ENCODE results near the gene CPNE9. TPM values are rescaled to one million over a fixed set of nuclear protein-coding genes. Genes with fewer than 3 reads are reported as not detected.

CPNE9 gene
- polyA plus RNA-seq, 1 of the 3 experiments (the other 2 are of a cell fraction): 0.03 TPM

DNA sequence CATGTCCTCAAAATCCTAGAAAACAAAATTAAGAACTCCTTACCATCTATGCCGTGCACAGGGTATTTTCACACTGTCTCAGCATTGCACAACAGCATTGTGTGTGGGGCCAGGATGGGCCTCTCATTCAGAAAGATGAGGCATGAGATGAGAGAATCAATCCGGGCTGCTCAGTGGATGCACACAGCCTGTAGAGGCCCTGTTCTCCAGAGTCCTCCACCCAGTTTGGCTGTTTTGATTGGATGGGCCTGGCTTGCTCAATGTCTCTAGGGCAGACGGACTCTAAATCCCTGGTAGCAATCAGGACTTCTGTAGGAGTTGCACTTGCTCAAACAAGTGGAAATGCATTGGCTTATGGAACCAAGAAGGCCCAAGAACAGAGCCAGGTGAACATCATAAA is 20.2 kb upstream of the CPNE9 start:
- ChIA-PET CTCF (no interaction called here), POLR2A (no interaction called here)
- H3K4me2 ChIP-seq: no peak overlapping the region
- H3K9ac ChIP-seq: no peak overlapping the region
- no peak overlapping the region for H2AFZ ChIP-seq (ENCODE audit: low read depth)
- DNase-seq: no peak
- 100% methylated on average over 2 of the region's 3 CpGs for WGBS (ENCODE audit: low lambda C conversion rate)
- H3F3A ChIP-seq (replicated peaks; ENCODE audit: insufficient read depth): no peaks in the 10 kb centered on the region
- H4K20me1 ChIP-seq (ENCODE audit: insufficient read depth): no peaks in the 10 kb centered on the region
- H3K9me2 ChIP-seq: no peaks in the 10 kb centered on the region
- H3K4me1 ChIP-seq (ENCODE audit: control insufficient read depth in 1 of 2, insufficient read depth in 2 of 2, low read depth in 1 of 2, low read length in 1 of 2): no peaks in the 10 kb centered on the region
- no peak overlapping the region for H3K27ac ChIP-seq (ENCODE audit: low read depth in 2 of 2, low read length in 1 of 2)
- TF ChIP-seq, protein P1, sequence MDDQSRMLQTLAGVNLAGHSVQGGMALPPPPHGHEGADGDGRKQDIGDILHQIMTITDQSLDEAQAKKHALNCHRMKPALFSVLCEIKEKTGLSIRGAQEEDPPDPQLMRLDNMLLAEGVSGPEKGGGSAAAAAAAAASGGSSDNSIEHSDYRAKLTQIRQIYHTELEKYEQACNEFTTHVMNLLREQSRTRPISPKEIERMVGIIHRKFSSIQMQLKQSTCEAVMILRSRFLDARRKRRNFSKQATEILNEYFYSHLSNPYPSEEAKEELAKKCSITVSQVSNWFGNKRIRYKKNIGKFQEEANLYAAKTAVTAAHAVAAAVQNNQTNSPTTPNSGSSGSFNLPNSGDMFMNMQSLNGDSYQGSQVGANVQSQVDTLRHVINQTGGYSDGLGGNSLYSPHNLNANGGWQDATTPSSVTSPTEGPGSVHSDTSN (IDR thresholded peaks at IDR 0.05): no peak
- TF ChIP-seq EP300 (IDR thresholded peaks at IDR 0.05; ENCODE audit: borderline replicate concordance in 1 of 2, low read depth in 1 of 2, low read length in 1 of 2) (no peak), FOXM1 (IDR thresholded peaks at IDR 0.05; ENCODE audit: low read depth) (no peak), JUND (IDR thresholded peaks at IDR 0.05) (no peak), TCF12 (IDR thresholded peaks at IDR 0.05) (no peak), POLR2AphosphoS5 (IDR thresholded peaks at IDR 0.05; ENCODE audit: low read depth, low read length) (no peak), SMC3 (IDR thresholded peaks at IDR 0.05; ENCODE audit: low read depth, low read length) (no peak), GATA2 (CRISPR knock-in tag; IDR thresholded peaks at IDR 0.05) (no peak), RFX5 (IDR thresholded peaks at IDR 0.05; ENCODE audit: low read length) (no peak), YY1 (IDR thresholded peaks at IDR 0.05; ENCODE audit: low read depth) (no peak)
- TF ChIP-seq, protein P2, sequence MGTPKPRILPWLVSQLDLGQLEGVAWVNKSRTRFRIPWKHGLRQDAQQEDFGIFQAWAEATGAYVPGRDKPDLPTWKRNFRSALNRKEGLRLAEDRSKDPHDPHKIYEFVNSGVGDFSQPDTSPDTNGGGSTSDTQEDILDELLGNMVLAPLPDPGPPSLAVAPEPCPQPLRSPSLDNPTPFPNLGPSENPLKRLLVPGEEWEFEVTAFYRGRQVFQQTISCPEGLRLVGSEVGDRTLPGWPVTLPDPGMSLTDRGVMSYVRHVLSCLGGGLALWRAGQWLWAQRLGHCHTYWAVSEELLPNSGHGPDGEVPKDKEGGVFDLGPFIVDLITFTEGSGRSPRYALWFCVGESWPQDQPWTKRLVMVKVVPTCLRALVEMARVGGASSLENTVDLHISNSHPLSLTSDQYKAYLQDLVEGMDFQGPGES (IDR thresholded peaks at IDR 0.05; ENCODE audit: low read depth, low read length): no peak
- TF ChIP-seq, protein P3, sequence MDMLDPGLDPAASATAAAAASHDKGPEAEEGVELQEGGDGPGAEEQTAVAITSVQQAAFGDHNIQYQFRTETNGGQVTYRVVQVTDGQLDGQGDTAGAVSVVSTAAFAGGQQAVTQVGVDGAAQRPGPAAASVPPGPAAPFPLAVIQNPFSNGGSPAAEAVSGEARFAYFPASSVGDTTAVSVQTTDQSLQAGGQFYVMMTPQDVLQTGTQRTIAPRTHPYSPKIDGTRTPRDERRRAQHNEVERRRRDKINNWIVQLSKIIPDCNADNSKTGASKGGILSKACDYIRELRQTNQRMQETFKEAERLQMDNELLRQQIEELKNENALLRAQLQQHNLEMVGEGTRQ (IDR thresholded peaks at IDR 0.05; ENCODE audit: borderline replicate concordance, low read depth, low read length): no peak
- TF ChIP-seq, protein P4, sequence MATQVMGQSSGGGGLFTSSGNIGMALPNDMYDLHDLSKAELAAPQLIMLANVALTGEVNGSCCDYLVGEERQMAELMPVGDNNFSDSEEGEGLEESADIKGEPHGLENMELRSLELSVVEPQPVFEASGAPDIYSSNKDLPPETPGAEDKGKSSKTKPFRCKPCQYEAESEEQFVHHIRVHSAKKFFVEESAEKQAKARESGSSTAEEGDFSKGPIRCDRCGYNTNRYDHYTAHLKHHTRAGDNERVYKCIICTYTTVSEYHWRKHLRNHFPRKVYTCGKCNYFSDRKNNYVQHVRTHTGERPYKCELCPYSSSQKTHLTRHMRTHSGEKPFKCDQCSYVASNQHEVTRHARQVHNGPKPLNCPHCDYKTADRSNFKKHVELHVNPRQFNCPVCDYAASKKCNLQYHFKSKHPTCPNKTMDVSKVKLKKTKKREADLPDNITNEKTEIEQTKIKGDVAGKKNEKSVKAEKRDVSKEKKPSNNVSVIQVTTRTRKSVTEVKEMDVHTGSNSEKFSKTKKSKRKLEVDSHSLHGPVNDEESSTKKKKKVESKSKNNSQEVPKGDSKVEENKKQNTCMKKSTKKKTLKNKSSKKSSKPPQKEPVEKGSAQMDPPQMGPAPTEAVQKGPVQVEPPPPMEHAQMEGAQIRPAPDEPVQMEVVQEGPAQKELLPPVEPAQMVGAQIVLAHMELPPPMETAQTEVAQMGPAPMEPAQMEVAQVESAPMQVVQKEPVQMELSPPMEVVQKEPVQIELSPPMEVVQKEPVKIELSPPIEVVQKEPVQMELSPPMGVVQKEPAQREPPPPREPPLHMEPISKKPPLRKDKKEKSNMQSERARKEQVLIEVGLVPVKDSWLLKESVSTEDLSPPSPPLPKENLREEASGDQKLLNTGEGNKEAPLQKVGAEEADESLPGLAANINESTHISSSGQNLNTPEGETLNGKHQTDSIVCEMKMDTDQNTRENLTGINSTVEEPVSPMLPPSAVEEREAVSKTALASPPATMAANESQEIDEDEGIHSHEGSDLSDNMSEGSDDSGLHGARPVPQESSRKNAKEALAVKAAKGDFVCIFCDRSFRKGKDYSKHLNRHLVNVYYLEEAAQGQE (IDR thresholded peaks at IDR 0.05; ENCODE audit: low read depth, low read length): no peak
- TF ChIP-seq, protein P5, sequence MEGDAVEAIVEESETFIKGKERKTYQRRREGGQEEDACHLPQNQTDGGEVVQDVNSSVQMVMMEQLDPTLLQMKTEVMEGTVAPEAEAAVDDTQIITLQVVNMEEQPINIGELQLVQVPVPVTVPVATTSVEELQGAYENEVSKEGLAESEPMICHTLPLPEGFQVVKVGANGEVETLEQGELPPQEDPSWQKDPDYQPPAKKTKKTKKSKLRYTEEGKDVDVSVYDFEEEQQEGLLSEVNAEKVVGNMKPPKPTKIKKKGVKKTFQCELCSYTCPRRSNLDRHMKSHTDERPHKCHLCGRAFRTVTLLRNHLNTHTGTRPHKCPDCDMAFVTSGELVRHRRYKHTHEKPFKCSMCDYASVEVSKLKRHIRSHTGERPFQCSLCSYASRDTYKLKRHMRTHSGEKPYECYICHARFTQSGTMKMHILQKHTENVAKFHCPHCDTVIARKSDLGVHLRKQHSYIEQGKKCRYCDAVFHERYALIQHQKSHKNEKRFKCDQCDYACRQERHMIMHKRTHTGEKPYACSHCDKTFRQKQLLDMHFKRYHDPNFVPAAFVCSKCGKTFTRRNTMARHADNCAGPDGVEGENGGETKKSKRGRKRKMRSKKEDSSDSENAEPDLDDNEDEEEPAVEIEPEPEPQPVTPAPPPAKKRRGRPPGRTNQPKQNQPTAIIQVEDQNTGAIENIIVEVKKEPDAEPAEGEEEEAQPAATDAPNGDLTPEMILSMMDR (IDR thresholded peaks at IDR 0.05): no peak
- TF ChIP-seq, protein P6, sequence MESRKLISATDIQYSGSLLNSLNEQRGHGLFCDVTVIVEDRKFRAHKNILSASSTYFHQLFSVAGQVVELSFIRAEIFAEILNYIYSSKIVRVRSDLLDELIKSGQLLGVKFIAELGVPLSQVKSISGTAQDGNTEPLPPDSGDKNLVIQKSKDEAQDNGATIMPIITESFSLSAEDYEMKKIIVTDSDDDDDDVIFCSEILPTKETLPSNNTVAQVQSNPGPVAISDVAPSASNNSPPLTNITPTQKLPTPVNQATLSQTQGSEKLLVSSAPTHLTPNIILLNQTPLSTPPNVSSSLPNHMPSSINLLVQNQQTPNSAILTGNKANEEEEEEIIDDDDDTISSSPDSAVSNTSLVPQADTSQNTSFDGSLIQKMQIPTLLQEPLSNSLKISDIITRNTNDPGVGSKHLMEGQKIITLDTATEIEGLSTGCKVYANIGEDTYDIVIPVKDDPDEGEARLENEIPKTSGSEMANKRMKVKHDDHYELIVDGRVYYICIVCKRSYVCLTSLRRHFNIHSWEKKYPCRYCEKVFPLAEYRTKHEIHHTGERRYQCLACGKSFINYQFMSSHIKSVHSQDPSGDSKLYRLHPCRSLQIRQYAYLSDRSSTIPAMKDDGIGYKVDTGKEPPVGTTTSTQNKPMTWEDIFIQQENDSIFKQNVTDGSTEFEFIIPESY (IDR thresholded peaks at IDR 0.05; ENCODE audit: borderline replicate concordance, low read depth): no peak
- TF ChIP-seq, protein P7, sequence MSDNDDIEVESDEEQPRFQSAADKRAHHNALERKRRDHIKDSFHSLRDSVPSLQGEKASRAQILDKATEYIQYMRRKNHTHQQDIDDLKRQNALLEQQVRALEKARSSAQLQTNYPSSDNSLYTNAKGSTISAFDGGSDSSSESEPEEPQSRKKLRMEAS (IDR thresholded peaks at IDR 0.05; ENCODE audit: low read depth): no peak
- H3K4me3 ChIP-seq (ENCODE audit: low read depth in 2 of 2, low read length in 1 of 2): no peak overlapping the region
- peaks cover 4 to 90% of the 10 kb centered on the region in 2 experiments for H3K36me3 ChIP-seq (replicated peaks in 1 of 2; ENCODE audit: control insufficient read depth in 1 of 2, insufficient read depth in 2 of 2, low read length in 1 of 2)
- H3K79me2 ChIP-seq (ENCODE audit: insufficient read depth): no peaks in the 10 kb centered on the region
- H3K27me3 ChIP-seq (ENCODE audit: insufficient read depth): no peaks in the 10 kb centered on the region
- H3K9me3 ChIP-seq: no peaks in the 10 kb centered on the region
